ENCODE results near the gene SEPHS2. TPM values are rescaled to one million over a fixed set of nuclear protein-coding genes. Genes with fewer than 3 reads are reported as not detected.
A peak's percentile ranks its signal among the peaks of the same experiment; 100 is the strongest.

SEPHS2 gene
- total RNA-seq, 1 experiment from 2014 or later: 8.4 TPM

DNA sequence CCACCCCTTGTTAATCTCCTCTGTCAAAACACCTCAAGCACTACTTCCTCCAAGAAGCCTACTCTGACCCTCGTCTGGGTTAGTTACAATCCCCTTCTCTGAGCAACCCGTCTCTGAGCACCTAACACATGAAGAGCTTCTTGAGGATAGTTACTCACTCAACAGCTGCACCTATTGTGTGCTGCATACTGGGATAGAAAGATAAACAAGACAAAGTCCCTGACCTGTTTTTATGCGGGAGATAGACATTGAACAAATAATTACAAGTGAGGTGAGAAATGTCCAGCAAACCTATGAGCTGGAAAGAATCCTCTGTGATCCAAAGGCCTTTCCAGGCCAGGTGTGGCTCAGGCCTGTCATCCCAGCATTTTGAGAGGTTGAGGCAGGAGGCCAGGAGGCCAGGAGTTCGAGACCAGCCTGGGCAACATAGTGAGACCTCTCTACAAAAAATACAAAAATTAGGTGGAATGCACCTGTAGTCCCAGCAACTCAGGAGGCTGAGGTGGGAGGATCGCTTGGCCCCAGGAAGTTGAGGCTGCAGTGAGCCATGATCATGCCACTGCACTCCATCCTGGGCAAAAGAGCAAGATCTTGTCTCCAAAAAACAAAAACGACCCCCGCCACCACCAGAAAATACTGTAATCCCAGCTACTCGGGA lies 43.8 kb downstream of the SEPHS2 start:
- H3K4me1 ChIP-seq (ENCODE audit: insufficient read depth, low read length): peaks cover 7% of the 10 kb centered on the region; the same call in 1 of the 2 replicates
- BruUV-seq (replicated peaks): no TSS peak
- H3K36me3 ChIP-seq (ENCODE audit: low read depth, low read length): no peaks in the 10 kb centered on the region
- ChIA-PET CTCF (no interaction called here), POLR2A (ENCODE audit: unreplicated experiment) (no interaction called here)
- no peaks in the 10 kb centered on the region for H3K9me3 ChIP-seq (ENCODE audit: low read length)
- no peaks in the 10 kb centered on the region for H4K20me1 ChIP-seq (ENCODE audit: low read length)
- no peak for ATAC-seq
- intact Hi-C loops (cut with micrococcal nuclease): no loop called here
- H3K27ac ChIP-seq (ENCODE audit: low read length): no peak overlapping the region
- no peaks in the 10 kb centered on the region for H3K27me3 ChIP-seq (ENCODE audit: low read length)
- TF ChIP-seq CTCF (conservative IDR thresholded peaks at IDR 0.05; ENCODE audit: low read depth, low read length) (no peak), EZH2 (IDR thresholded peaks at IDR 0.05; ENCODE audit: low read length, unreplicated experiment) (no peak), EZH2phosphoT487 (IDR thresholded peaks at IDR 0.05; ENCODE audit: borderline replicate concordance, low read length) (no peak)
- H3K4me3 ChIP-seq (ENCODE audit: low read length): no peak overlapping the region
- H3K9ac ChIP-seq (ENCODE audit: low read length): no peak overlapping the region
- H3K9me2 ChIP-seq (replicated peaks; ENCODE audit: low read length): no peaks in the 10 kb centered on the region
- DNase-seq: no peak
- H2AFZ ChIP-seq (ENCODE audit: low read length): no peak overlapping the region
- H3K4me2 ChIP-seq (ENCODE audit: low read length): no peak overlapping the region
- H3K79me2 ChIP-seq (ENCODE audit: low read length): peaks cover 8% of the 10 kb centered on the region
- no peaks in the 10 kb centered on the region for H3F3A ChIP-seq (ENCODE audit: low read length, unreplicated experiment)

- BruUV-seq (replicated peaks): no TSS peak
- Histone ChIP-seq H3K9me3 (ENCODE audit: low read length) (no peaks in the 10 kb centered on the region), H3K36me3 (ENCODE audit: low read depth, low read length) (no peaks in the 10 kb centered on the region), H3K4me2 (ENCODE audit: low read length) (peak overlapping the region; percentile 98), H3K4me3 (ENCODE audit: low read length) (peak overlapping the region; percentile 83), H3K9me2 (replicated peaks; ENCODE audit: low read length) (no peaks in the 10 kb centered on the region), H3F3A (ENCODE audit: low read length, unreplicated experiment) (no peaks in the 10 kb centered on the region), H3K27ac (ENCODE audit: low read length) (peak overlapping the region; percentile 73), H2AFZ (ENCODE audit: low read length) (peak overlapping the region; percentile 98), H4K20me1 (ENCODE audit: low read length) (no peaks in the 10 kb centered on the region), H3K27me3 (ENCODE audit: low read length) (no peaks in the 10 kb centered on the region), H3K79me2 (ENCODE audit: low read length) (peaks cover 20% of the 10 kb centered on the region), H3K9ac (ENCODE audit: low read length) (peak overlapping the region; percentile 91), H3K4me1 (ENCODE audit: insufficient read depth, low read length) (0 out of 2 replicates have a peak, but pooled peaks cover 4% of the 10 kb centered on the region)
- TF ChIP-seq CTCF (conservative IDR thresholded peaks at IDR 0.05; ENCODE audit: low read depth, low read length) (no peak), EZH2phosphoT487 (IDR thresholded peaks at IDR 0.05; ENCODE audit: borderline replicate concordance, low read length) (no peak)
- CTCF ChIA-PET: no interaction called here
- intact Hi-C loops (cut with micrococcal nuclease): no loop called here
- ATAC-seq (no peak), DNase-seq (peak; percentile 9)
- POLR2A ChIA-PET (ENCODE audit: unreplicated experiment): no interaction called here
These were observed 46.1 kb downstream of the SEPHS2 start for GRCh38 chr16:30399435-30400186.
